Measurements from ENCODE around the gene POF1B.

DNA sequence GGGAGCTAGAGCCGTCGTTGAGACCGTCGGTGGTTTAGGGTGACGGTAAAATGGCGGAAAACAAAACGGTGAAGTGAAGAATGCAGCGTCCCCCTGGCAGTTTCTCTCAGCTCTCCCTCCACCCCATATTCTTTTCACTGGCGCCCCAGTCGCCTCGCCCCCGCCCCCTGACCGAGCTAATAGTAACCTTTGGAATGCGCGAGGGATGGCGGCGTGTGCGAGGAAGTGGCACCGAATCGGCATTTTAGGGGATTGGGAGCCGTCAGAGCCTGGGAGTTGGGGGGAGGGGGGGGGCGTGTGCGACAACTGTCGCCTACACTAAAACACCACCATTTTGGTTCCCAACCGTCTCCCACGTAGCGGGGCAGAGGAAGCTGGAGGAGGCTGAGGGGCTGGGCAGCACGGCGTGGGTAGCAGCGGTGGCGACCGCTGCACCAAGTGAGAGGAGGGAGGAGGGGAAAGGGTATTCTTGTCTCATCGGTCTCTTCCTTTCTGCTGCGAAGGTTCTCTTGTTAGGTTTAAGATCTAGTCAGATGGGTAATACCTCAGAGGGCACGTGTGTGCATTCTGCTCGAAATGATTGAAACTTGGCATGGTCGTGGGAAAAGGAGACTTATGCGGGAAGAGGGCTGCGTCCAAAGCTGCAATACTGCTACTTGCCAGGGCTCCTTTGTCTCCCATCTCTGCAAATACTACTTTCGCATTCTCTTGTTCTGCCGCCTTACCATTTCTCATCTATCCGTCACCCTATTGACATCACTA is 134.8 kb downstream of the POF1B start:
- TF ChIP-seq, protein P1, sequence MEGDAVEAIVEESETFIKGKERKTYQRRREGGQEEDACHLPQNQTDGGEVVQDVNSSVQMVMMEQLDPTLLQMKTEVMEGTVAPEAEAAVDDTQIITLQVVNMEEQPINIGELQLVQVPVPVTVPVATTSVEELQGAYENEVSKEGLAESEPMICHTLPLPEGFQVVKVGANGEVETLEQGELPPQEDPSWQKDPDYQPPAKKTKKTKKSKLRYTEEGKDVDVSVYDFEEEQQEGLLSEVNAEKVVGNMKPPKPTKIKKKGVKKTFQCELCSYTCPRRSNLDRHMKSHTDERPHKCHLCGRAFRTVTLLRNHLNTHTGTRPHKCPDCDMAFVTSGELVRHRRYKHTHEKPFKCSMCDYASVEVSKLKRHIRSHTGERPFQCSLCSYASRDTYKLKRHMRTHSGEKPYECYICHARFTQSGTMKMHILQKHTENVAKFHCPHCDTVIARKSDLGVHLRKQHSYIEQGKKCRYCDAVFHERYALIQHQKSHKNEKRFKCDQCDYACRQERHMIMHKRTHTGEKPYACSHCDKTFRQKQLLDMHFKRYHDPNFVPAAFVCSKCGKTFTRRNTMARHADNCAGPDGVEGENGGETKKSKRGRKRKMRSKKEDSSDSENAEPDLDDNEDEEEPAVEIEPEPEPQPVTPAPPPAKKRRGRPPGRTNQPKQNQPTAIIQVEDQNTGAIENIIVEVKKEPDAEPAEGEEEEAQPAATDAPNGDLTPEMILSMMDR (IDR thresholded peaks at IDR 0.05; ENCODE audit: low read depth, low read length), result no peak
- TF ChIP-seq POLR2A (IDR thresholded peaks at IDR 0.05; ENCODE audit: extremely low read depth, insufficient read length), result no peak
- TF ChIP-seq, protein P2, sequence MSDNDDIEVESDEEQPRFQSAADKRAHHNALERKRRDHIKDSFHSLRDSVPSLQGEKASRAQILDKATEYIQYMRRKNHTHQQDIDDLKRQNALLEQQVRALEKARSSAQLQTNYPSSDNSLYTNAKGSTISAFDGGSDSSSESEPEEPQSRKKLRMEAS (IDR thresholded peaks at IDR 0.05; ENCODE audit: low read depth, low read length), result no peak
- no peak for TF ChIP-seq MYC (IDR thresholded peaks at IDR 0.05; ENCODE audit: low read depth, low read length)

Measured in NB4 (cell line).